ENCODE results near the gene KNL1.

GRCh38 chr15:40567111-40567510 lies 26.9 kb upstream of the KNL1 start:
- peak; percentile 16 to 23 for TF ChIP-seq CTCF (IDR thresholded peaks at IDR 0.05; ENCODE audit: extremely low read depth in 1 of 2, insufficient read depth in 1 of 2, low read depth in 1 of 2, low read length in 2 of 2)
- no peak for TF ChIP-seq MAX (IDR thresholded peaks at IDR 0.05; ENCODE audit: insufficient read depth, insufficient read length)
- no peak for TF ChIP-seq GATA2 (IDR thresholded peaks at IDR 0.05; ENCODE audit: insufficient read depth, insufficient read length, low read depth, low read length)
- TF ChIP-seq POLR2A (IDR thresholded peaks at IDR 0.05; ENCODE audit: low read depth, low read length): no peak
- TF ChIP-seq MYC (IDR thresholded peaks at IDR 0.05; ENCODE audit: low read depth, low read length): no peak
- TF ChIP-seq FOS (IDR thresholded peaks at IDR 0.05; ENCODE audit: borderline replicate concordance, insufficient read depth, low read length): no peak

Data from endothelial cell of umbilical vein (primary cell).